GM20000 (cell line): ENCODE measurements around the gene TPBGL.

Experiments
- DNase-seq: peaks from one replicate; pipeline ENCODE4 v3.0.0; 2012; ENCODE audit warnings: low spot score
- TF ChIP-seq, protein P1 (sequence below): IDR thresholded peaks from 2 replicates; pipeline ENCODE4 v1.5.1; 2012; ENCODE audit warnings: mild to moderate bottlenecking, control low read depth; ENCODE audit errors: extremely low read depth, missing control alignments

The TPBGL gene

DNA sequence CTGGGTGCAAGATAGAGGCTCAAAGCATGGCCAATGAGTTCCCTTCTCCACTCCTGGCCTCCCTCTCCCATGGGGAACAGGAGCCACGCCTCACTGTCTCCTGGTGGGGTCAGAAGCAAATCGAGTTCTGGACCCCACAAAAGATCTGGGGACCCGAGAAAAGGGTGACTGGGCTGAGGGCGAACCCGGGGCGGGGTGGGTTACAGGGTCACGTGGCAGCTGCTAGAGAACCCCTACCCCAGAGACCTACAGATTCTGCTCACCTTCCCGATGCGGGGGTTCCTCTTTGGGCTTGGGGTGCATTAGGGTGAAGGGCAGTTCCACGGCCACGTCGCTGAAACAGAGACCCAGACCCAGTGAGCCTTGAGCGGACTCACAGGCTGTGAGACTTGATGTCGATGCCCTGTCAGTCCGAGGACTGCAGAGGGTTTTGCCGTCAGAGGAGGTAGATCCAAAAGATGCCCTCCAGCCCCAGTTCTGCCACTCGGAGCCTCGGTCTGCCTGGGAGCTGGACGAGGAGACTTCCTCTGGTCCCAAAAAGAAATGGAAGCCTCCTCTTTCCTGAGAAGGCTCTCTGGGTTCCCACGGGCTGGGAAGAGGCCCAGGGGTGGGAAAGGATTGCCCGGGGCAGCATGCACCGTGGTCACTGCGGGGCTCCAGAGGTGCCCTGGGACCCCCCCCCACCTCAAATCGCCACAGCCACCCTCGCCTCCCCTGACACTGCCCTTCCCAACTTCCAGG is 28.2 kb downstream of the TPBGL start:
- TF ChIP-seq, protein P1, sequence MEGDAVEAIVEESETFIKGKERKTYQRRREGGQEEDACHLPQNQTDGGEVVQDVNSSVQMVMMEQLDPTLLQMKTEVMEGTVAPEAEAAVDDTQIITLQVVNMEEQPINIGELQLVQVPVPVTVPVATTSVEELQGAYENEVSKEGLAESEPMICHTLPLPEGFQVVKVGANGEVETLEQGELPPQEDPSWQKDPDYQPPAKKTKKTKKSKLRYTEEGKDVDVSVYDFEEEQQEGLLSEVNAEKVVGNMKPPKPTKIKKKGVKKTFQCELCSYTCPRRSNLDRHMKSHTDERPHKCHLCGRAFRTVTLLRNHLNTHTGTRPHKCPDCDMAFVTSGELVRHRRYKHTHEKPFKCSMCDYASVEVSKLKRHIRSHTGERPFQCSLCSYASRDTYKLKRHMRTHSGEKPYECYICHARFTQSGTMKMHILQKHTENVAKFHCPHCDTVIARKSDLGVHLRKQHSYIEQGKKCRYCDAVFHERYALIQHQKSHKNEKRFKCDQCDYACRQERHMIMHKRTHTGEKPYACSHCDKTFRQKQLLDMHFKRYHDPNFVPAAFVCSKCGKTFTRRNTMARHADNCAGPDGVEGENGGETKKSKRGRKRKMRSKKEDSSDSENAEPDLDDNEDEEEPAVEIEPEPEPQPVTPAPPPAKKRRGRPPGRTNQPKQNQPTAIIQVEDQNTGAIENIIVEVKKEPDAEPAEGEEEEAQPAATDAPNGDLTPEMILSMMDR, result no peak

DNA sequence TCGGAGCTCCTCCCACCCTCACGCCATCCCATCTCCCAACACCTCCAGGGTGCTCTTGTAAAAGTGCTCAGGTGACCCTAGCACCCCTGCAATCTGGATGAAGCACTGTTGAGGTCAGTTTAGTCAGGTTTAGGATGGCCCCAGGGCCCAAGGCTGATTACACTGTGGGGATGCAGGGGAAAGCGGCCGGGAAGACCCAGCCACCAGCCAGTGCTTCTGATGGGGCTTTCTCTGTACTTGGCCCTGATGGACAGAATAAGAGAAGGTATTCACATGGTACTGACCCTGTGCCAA is 28.7 kb downstream of the TPBGL start:
- TF ChIP-seq, protein P1, result no peak
- no peak for DNase-seq

More for the DNA sequence above, 28.2 kb downstream of the TPBGL start:
- DNase-seq, result no peak

DNA sequence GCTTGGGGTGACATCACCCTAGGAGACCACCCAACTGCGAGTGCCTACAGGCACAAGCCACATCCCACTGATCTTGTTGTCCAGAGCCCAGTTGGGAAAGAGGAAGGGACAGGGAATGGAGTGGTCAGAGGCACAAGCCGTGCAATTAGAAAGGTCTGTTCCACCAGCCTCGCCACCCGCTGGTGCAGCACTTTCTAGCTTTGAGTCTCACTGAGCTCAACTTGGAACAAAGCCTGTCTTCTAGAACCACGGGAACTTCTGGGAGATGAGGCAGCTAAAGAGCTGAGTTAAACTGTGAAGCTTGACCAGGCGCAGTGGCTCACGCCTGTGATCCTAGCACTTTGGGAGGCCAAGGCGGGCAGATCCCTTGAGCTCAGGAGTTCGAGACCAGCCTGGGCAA is 29.3 kb downstream of the TPBGL start:
- no peak for DNase-seq
- TF ChIP-seq, protein P1, result no peak

DNA sequence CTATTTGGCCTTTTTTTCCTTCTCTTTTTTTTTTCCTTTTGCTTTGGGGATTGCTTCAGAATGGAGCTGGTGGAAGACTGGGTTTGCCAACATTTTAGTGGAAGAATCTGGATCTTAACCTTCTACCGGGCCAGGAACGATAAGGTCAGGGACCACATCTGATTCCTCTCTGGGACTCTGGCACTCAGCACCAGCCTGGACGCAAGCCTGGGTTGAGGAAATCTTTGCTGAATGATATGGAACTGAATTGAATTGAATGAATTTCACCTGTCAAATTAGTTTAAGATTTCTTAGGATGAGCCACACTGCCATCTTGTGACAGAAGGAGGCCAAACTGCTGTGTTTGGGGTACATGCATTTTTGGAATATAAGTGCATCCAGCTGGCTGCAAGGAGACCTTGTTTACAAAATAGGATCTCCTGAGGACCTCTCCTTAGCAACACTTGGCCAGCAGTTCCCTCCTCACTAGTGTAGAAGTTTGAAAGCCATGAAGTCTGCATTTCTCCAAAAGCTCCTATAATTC is 30.4 kb downstream of the TPBGL start:
- TF ChIP-seq, protein P1, result no peak
- no peak for DNase-seq

DNA sequence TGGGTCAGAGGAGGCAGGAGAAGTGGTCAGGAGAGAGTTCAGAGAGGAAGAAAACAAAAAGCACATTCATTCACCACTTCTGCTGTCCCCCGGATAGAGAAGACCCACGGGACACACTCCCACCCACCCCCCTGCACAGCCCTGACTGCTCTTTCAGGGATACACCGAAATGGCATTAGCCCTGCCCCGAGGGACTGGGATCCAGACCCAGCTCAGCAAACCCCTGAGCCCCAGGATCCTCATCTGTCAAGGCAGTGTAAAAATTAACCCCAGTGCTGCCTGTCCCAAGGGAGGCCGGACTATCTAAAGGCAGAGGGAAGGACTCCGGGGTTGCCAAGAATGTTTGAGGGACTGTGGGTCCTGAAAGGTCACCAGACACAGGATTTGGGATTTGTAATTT is 31.2 kb downstream of the TPBGL start:
- TF ChIP-seq, protein P1, result no peak
- DNase-seq, result no peak

DNA sequence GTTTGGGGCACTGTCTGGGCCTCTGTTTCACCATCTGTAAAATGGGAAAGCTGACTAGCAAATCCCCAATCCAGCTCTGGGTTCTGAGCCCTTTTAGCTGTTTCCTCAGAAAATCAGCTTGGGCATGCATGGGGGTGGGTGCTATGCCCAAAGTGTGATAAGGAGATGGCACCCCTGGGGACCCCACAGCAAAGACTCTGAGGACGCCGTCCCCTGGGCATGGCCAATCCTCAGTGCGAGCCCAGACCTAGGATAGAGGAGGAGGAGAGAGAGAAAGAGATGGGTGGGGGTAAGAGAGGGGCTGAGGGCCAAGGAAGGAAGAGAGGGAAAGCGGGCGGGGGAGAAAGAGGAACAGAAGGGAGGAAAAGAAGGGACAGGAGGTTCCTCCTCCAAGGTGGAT is 31.8 kb downstream of the TPBGL start:
- TF ChIP-seq, protein P1, result no peak
- DNase-seq, result no peak

DNA sequence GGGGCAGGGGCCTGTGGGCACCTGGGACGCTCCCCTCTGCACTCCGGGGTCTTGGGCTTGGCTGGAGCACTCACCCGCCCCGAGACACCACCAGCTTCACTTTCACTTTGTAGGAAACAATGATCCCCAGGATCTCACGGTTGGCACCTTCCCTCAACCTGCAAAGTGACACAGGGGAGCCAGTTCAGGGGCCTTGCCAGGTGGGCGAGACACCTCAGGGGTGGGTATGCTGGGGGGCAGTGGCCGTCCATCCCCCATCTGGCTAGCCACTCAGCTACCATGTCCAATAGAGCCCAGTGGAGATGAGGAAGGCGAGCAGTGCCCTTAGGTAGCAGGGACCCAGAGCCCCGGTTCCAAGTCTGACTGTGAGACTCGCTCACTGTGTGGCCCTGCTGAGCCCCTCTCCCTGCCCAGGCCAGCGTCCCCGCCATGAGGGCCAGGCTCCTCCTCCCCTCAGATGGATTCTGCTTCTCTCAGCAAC is 32.3 kb downstream of the TPBGL start:
- TF ChIP-seq, protein P1, result no peak
- no peak for DNase-seq
